H1 (cell line): Measurements from ENCODE around the gene ONECUT3. TPM values are rescaled to one million over a fixed set of nuclear protein-coding genes. Genes with fewer than 3 reads are reported as not detected.

Experiments
- CTCF ChIA-PET: fragments of 300-600 bp; sonication (Branson Sonifier 250); formaldehyde crosslinking; loops from one replicate; lab custom pipeline; 2021; ENCODE audit not compliant: partially characterized antibody; lab: Charles Lee
- POLR2A ChIA-PET: fragments of 300-600 bp; sonication (Branson Sonifier 250); formaldehyde crosslinking; loops from one replicate; lab custom pipeline; 2021; ENCODE audit warnings: inconsistent platforms; ENCODE audit not compliant: partially characterized antibody; lab: Charles Lee
- DNase-seq, 2 experiments: peaks; one replicate each; pipeline versions ENCODE4 v3.0.0 to v3.0.0-alpha.2; 2010 to 2022; ENCODE audit warnings: low spot score in 2 of 2, low read depth in 1 of 2, mixed read lengths in 1 of 2
- FAIRE-seq: peaks from 2 replicates; lab custom pipeline; 2011; peaks lifted over from hg19 to GRCh38; lab: Jason Lieb, UNC
- H2AFZ ChIP-seq: 2 replicates; pipeline ENCODE4 v1.8.1; 2012; ENCODE audit warnings: low read length, inconsistent platforms
- H2AK5ac ChIP-seq: 2 replicates; pipeline ENCODE4 v1.6.1; 2013; ENCODE audit warnings: low read depth, low read length
- H2BK120ac ChIP-seq: replicated peaks from 2 replicates; pipeline ENCODE3; 2013; ENCODE audit warnings: low read depth, low read length, inconsistent platforms
- H2BK12ac ChIP-seq: 2 replicates; pipeline ENCODE4 v1.6.1; 2013; ENCODE audit warnings: low read depth, low read length
- H2BK15ac ChIP-seq: 2 replicates; pipeline ENCODE4 v1.6.1; 2013; ENCODE audit warnings: low read length
- H2BK20ac ChIP-seq: 2 replicates; pipeline ENCODE4 v1.6.1; 2013; ENCODE audit warnings: low read length
- H2BK5ac ChIP-seq: 2 replicates; pipeline ENCODE4 v1.6.1; 2013; ENCODE audit warnings: low read depth, low read length
- H3K14ac ChIP-seq: 2 replicates; pipeline ENCODE4 v1.6.1; 2013; ENCODE audit warnings: inconsistent platforms; ENCODE audit not compliant: insufficient read length
- H3K18ac ChIP-seq: 2 replicates; pipeline ENCODE4 v1.6.1; 2013; ENCODE audit warnings: low read length; ENCODE audit errors: extremely low read depth
- H3K23ac ChIP-seq: 2 replicates; pipeline ENCODE4 v1.6.1; 2013; ENCODE audit warnings: inconsistent platforms; ENCODE audit not compliant: insufficient read length
- H3K23me2 ChIP-seq: 2 replicates; pipeline ENCODE4 v1.6.1; 2013; ENCODE audit warnings: low read depth, low read length
- H3K27ac ChIP-seq: 2 replicates; pipeline ENCODE4 v1.6.1; 2011; ENCODE audit warnings: low read depth, low read length, inconsistent platforms
- H3K27me3 ChIP-seq, 4 experiments: replicated peaks in 1 of 4; 1 replicate in 1 of 4; 2 replicates in 3 of 4; pipeline versions ENCODE4 v1.6.1 to v1.8.1; 2011 to 2013; ENCODE audit warnings: low read length in 3 of 4, mild to moderate bottlenecking in 3 of 4, inconsistent platforms in 2 of 4, mixed read lengths in 2 of 4, moderate library complexity in 1 of 4; ENCODE audit not compliant: control insufficient read depth in 3 of 4, insufficient read depth in 3 of 4; ENCODE audit errors: extremely low read depth in 1 of 4
- H3K36me3 ChIP-seq, 4 experiments: 2 replicates each; pipeline versions ENCODE4 v1.6.1 to v1.8.1; 2011 to 2013; ENCODE audit warnings: mild to moderate bottlenecking in 4 of 4, low read length in 3 of 4, moderate library complexity in 2 of 4, control low read depth in 1 of 4, inconsistent platforms in 1 of 4; ENCODE audit not compliant: insufficient read depth in 4 of 4, control insufficient read depth in 2 of 4
- H3K4ac ChIP-seq: replicated peaks from 2 replicates; pipeline ENCODE3; 2013; ENCODE audit warnings: low read length, low read depth, mixed read lengths, inconsistent platforms; ENCODE audit not compliant: insufficient read length
- H3K4me1 ChIP-seq, 4 experiments: replicated peaks in 1 of 4; 1 replicate in 1 of 4; 2 replicates in 3 of 4; pipeline versions ENCODE4 v1.6.1 to v1.8.1; 2011 to 2013; ENCODE audit warnings: low read length in 3 of 4, inconsistent platforms in 2 of 4, mixed read lengths in 1 of 4; ENCODE audit not compliant: insufficient read depth in 4 of 4, control insufficient read depth in 3 of 4
- H3K4me2 ChIP-seq, 2 experiments: 2 replicates each; pipeline versions ENCODE4 v1.6.1 to v1.8.1; 2011 to 2013; ENCODE audit warnings: low read depth in 2 of 2, low read length in 2 of 2, control low read depth in 1 of 2, inconsistent platforms in 1 of 2, mild to moderate bottlenecking in 1 of 2; ENCODE audit not compliant: insufficient read depth in 1 of 2
- H3K4me3 ChIP-seq, 4 experiments: fragments of 200-600, 300-600 bp in 1 of 4; sonication (generic), shearing (Covaris generic), sonication (Bioruptor Twin) in 1 of 4; 2 replicates each; pipeline versions ENCODE4 v1.5.1 to v1.8.1; 2011 to 2016; ENCODE audit warnings: low read length in 4 of 4, low read depth in 3 of 4, control low read depth in 2 of 4, inconsistent platforms in 2 of 4, mild to moderate bottlenecking in 2 of 4, mixed read lengths in 1 of 4, moderate library complexity in 1 of 4; ENCODE audit not compliant: insufficient read depth in 2 of 4; ENCODE audit errors: extremely low read depth in 1 of 4
- H3K56ac ChIP-seq: replicated peaks from 2 replicates; pipeline ENCODE3; 2013; ENCODE audit warnings: low read depth, mild to moderate bottlenecking, mixed read lengths, low read length, inconsistent platforms; ENCODE audit not compliant: insufficient read length
- H3K79me1 ChIP-seq: 2 replicates; pipeline ENCODE4 v1.6.1; 2013; ENCODE audit warnings: low read depth, low read length, control low read depth
- H3K79me2 ChIP-seq, 2 experiments: 2 replicates each; pipeline versions ENCODE4 v1.6.1 to v1.8.1; 2012 to 2013; ENCODE audit warnings: low read length in 2 of 2, mild to moderate bottlenecking in 2 of 2, inconsistent platforms in 1 of 2; ENCODE audit not compliant: insufficient read depth in 2 of 2, control insufficient read depth in 1 of 2
- H3K9ac ChIP-seq, 4 experiments: replicated peaks in 1 of 4; 1 replicate in 1 of 4; 2 replicates in 3 of 4; pipeline versions ENCODE4 v1.6.1 to v1.8.1; 2011 to 2013; ENCODE audit warnings: low read depth in 3 of 4, low read length in 3 of 4, control low read depth in 2 of 4, mild to moderate bottlenecking in 2 of 4, moderate library complexity in 2 of 4, inconsistent platforms in 1 of 4; ENCODE audit errors: extremely low read depth in 1 of 4
- H3K9me3 ChIP-seq, 2 experiments: 2 replicates each; pipeline versions ENCODE4 v1.6.1 to v1.8.1; 2012 to 2013; ENCODE audit warnings: mild to moderate bottlenecking in 2 of 2, moderate library complexity in 2 of 2, control low read depth in 1 of 2, inconsistent platforms in 1 of 2, low read depth in 1 of 2, low read length in 1 of 2, mixed read lengths in 1 of 2; ENCODE audit not compliant: insufficient read depth in 2 of 2
- H4K20me1 ChIP-seq, 2 experiments: replicated peaks in 1 of 2; 2 replicates each; pipeline versions ENCODE3 to v1.8.1; 2011 to 2013; ENCODE audit warnings: inconsistent platforms in 2 of 2, low read length in 2 of 2, mild to moderate bottlenecking in 1 of 2; ENCODE audit not compliant: insufficient read depth in 2 of 2, control insufficient read depth in 1 of 2
- H4K5ac ChIP-seq: 2 replicates; pipeline ENCODE4 v1.6.1; 2013; ENCODE audit warnings: low read length, low read depth, mixed read lengths, inconsistent platforms; ENCODE audit not compliant: insufficient read length
- H4K8ac ChIP-seq: 2 replicates; pipeline ENCODE4 v1.8.0; 2013; ENCODE audit warnings: mild to moderate bottlenecking, moderate library complexity, low read length, inconsistent platforms; ENCODE audit not compliant: insufficient read depth; ENCODE audit errors: extremely low read depth
- H4K91ac ChIP-seq: replicated peaks from 2 replicates; pipeline ENCODE3; 2013; ENCODE audit warnings: low read length, mixed read lengths, inconsistent platforms; ENCODE audit not compliant: insufficient read length
- ASH2L ChIP-seq: fragments of 200-600, 300-600 bp; sonication (generic); IDR thresholded peaks from one replicate; pipeline ENCODE4 v1.7.1; 2017; ENCODE audit warnings: low read length
- ATF2 ChIP-seq: IDR thresholded peaks from 2 replicates; pipeline ENCODE4 v1.6.1; 2012; ENCODE audit warnings: low read length, inconsistent platforms
- BCL11A ChIP-seq, 2 experiments: IDR thresholded peaks; one replicate each; pipeline ENCODE4 v1.6.1; 2011; ENCODE audit warnings: low read depth in 2 of 2, low read length in 2 of 2, mild to moderate bottlenecking in 2 of 2
- EP300 ChIP-seq, 2 experiments: IDR thresholded peaks; 1 replicate in 1 of 2; 2 replicates in 1 of 2; pipeline ENCODE4 v1.6.1; 2011 to 2012; ENCODE audit warnings: low read depth in 2 of 2, low read length in 2 of 2, mild to moderate bottlenecking in 2 of 2, borderline replicate concordance in 1 of 2, inconsistent platforms in 1 of 2, moderate library complexity in 1 of 2
- FOSL1 ChIP-seq: IDR thresholded peaks from 2 replicates; pipeline ENCODE4 v1.6.1; 2011; ENCODE audit warnings: mild to moderate bottlenecking, low read depth, low read length, moderate library complexity; ENCODE audit not compliant: insufficient read depth
- JUND ChIP-seq: IDR thresholded peaks from 2 replicates; pipeline ENCODE4 v1.6.1; 2011; ENCODE audit warnings: mild to moderate bottlenecking, improper control_type of control experiment, low read length
- KDM4A ChIP-seq: IDR thresholded peaks from one replicate; pipeline ENCODE4 v1.7.1; 2012; ENCODE audit warnings: low read depth, mild to moderate bottlenecking, moderate library complexity, low read length, inconsistent platforms; ENCODE audit not compliant: severe bottlenecking
- MAX ChIP-seq: IDR thresholded peaks from 2 replicates; pipeline ENCODE4 v1.6.1; 2012; ENCODE audit warnings: inconsistent platforms
- SP4 ChIP-seq: IDR thresholded peaks from 2 replicates; pipeline ENCODE4 v1.6.1; 2012; ENCODE audit warnings: low read length, inconsistent platforms
- TAF1 ChIP-seq: IDR thresholded peaks from 2 replicates; pipeline ENCODE4 v1.6.1; 2011; ENCODE audit warnings: mild to moderate bottlenecking, low read depth, low read length
- ZNF274 ChIP-seq: IDR thresholded peaks from 2 replicates; pipeline ENCODE4 v1.7.0; 2012; ENCODE audit warnings: low read length, borderline replicate concordance; ENCODE audit errors: extremely low read depth
- WGBS, 2 experiments: shearing (Covaris generic) in 1 of 2; methylation state at CpG; one replicate each; pipeline versions ENCODE4 v1.1.6 to v1.1.7; 2013 to 2015; ENCODE audit warnings: low lambda C conversion rate in 2 of 2, mixed read lengths in 2 of 2, inconsistent platforms in 1 of 2, low coverage in 1 of 2, missing lambda C conversion rate in 1 of 2; ENCODE audit not compliant: insufficient replicate concordance in 2 of 2, insufficient coverage in 1 of 2, insufficient read length in 1 of 2; ENCODE audit errors: extremely low coverage in 1 of 2, missing lambda C conversion rate in 1 of 2; 5-methylcytosine and 5-hydroxymethylcytosine counted together
- polyA plus RNA-seq, 7 experiments: library from polyadenylated mRNA; depleted of rRNA in 3 of 7; stranded (reverse) in 5 of 7; unstranded in 2 of 7; fragments of >200 nt in 5 of 7; fragments of 200-250 nt in 2 of 7; gene quantifications; 1 replicate in 5 of 7; 2 replicates in 1 of 7; 4 replicates in 1 of 7; pipeline versions ENCODE4 v1.2.1 to v1.2.3, GENCODE V29; 2011 to 2013; ENCODE audit warnings: missing spikeins in 2 of 7, mixed read lengths in 2 of 7
- total RNA-seq: library from RNA; stranded (reverse); fragmentation: NEBNext Ultra II Directional; extraction: Animal tissue kit (Norgen Biotek cat#: 25700); gene quantifications from 2 replicates; pipeline ENCODE4 v1.2.1, GENCODE V29; 2021

The ONECUT3 gene
- total and polyA plus RNA-seq, 2 of the 8 experiments (the other 6 are each of a cell fraction or from before 2014, with no cell fraction given): not detected

GRCh38 chr19:1822210-1822609, 68.9 kb downstream of the ONECUT3 start:
- no peak overlapping the region for H4K8ac ChIP-seq
- H3K9me3 ChIP-seq: no peaks in the 10 kb centered on the region
- ChIA-PET CTCF (interaction anchor here (0.6 to 16.5 kb wide), 6 partner anchors 8 to 240 kb away, joined by 3 to 228 read pairs (median 4); no protein-coding TSS in a partner anchor), POLR2A (interaction anchor here (1.0 kb wide), 1 partner anchor 231 kb away, joined by 3 read pairs; no protein-coding TSS in a partner anchor)
- no peak overlapping the region for H3K27ac ChIP-seq
- no peak overlapping the region for H2BK5ac ChIP-seq
- H3K14ac ChIP-seq: no peak overlapping the region
- no peak for FAIRE-seq
- no peak overlapping the region for H3K4me3 ChIP-seq
- no peak for DNase-seq
- no peak overlapping the region for H3K23ac ChIP-seq
- peaks cover 0 to 8% (median 5%) of the 10 kb centered on the region in 4 experiments; a peak in 6 of 7 replicates for H3K4me1 ChIP-seq
- H3K9ac ChIP-seq: no peak overlapping the region
- H3K18ac ChIP-seq: no peak overlapping the region
- no peak overlapping the region for H3K4ac ChIP-seq
- no peak overlapping the region for H2BK120ac ChIP-seq
- no peaks in the 10 kb centered on the region for H3K27me3 ChIP-seq
- H4K20me1 ChIP-seq: peaks cover 0 to 9% of the 10 kb centered on the region in 2 experiments
- H2BK12ac ChIP-seq: no peak overlapping the region
- H3K23me2 ChIP-seq: peaks cover 2% of the 10 kb centered on the region; the same call in 1 of the 2 replicates
- no peak overlapping the region for H4K91ac ChIP-seq
- no peaks in the 10 kb centered on the region for H3K79me1 ChIP-seq
- H3K4me2 ChIP-seq: no peak overlapping the region
- H4K5ac ChIP-seq: no peak overlapping the region
- H2BK15ac ChIP-seq: no peak overlapping the region
- no peak overlapping the region for H2BK20ac ChIP-seq
- H2AFZ ChIP-seq: no peak overlapping the region
- no peaks in the 10 kb centered on the region for H3K79me2 ChIP-seq
- no peak overlapping the region for H2AK5ac ChIP-seq
- H3K36me3 ChIP-seq: peaks cover 6 to 39% (median 9%) of the 10 kb centered on the region in 4 experiments; a peak in 7 of 8 replicates
- H3K56ac ChIP-seq: no peak overlapping the region
- WGBS, 2 experiments: 95% methylated on average over 13 of the region's 19 CpGs; no CpG with 5 or more reads in 1 of the 2 experiments
- TF ChIP-seq ATF2 (no peak), BCL11A (IDR thresholded peaks at IDR 0.05; ENCODE audit: low read depth in 2 of 2, low read length in 2 of 2) (no peak), SP4 (no peak), ZNF274 (no peak), ASH2L (no peak), FOSL1 (no peak), TAF1 (no peak), EP300 (IDR thresholded peaks at IDR 0.05; ENCODE audit: borderline replicate concordance in 1 of 2, low read depth in 2 of 2, low read length in 2 of 2) (no peak), KDM4A (no peak), MAX (no peak), JUND (no peak)
